B cell (primary cell): ENCODE results near the gene HIBADH. TPM values are rescaled to one million over a fixed set of nuclear protein-coding genes. Genes with fewer than 3 reads are reported as not detected.

ENCODE experiments used
- ATAC-seq: fragments of 200-7000 bp; cut with Tn5 transposase; one replicate; pipeline ENCODE4 v1.10.0; 2021; ENCODE audit warnings: low read depth, mild to moderate bottlenecking, moderate number of reproducible peaks, moderate library complexity
- CTCF ChIA-PET: fragments of 350-600 bp; sonication (Branson Sonifier 250); formaldehyde crosslinking; loops from one replicate; lab custom pipeline; 2021; ENCODE audit warnings: antibody characterized with exemption, inconsistent platforms; lab: Charles Lee
- POLR2A ChIA-PET: fragments of 350-600 bp; sonication (Branson Sonifier 250); formaldehyde crosslinking; loops from one replicate; lab custom pipeline; 2021; ENCODE audit warnings: antibody characterized with exemption; lab: Charles Lee
- DNase-seq: peaks from one replicate; pipeline ENCODE4 v3.0.0; 2013
- H2AFZ ChIP-seq: 2 replicates; pipeline ENCODE4 v1.6.1; 2012; ENCODE audit warnings: mild to moderate bottlenecking, low read depth, low read length; ENCODE audit not compliant: insufficient read depth, poor library complexity, severe bottlenecking
- H3K27ac ChIP-seq, 2 donors: 1 replicate in 1 of 2; 2 replicates in 1 of 2; pipeline ENCODE4 v1.5.1; 2012 to 2013; ENCODE audit warnings: low read length in 2 of 2, mild to moderate bottlenecking in 2 of 2, moderate library complexity in 1 of 2
- H3K27me3 ChIP-seq, 4 experiments: fragments of 200-600 bp in 1 of 4; sonication (generic) in 1 of 4; replicated peaks in 1 of 4; 1 replicate in 2 of 4; 2 replicates in 2 of 4; pipeline versions ENCODE4 v1.6.1 to v1.7.0; 2013 to 2016; ENCODE audit warnings: low read length in 3 of 4, mild to moderate bottlenecking in 2 of 4, mixed read lengths in 1 of 4, moderate library complexity in 1 of 4; ENCODE audit not compliant: insufficient read depth in 4 of 4, control insufficient read depth in 3 of 4; ENCODE audit errors: control extremely low read depth in 1 of 4
- H3K36me3 ChIP-seq, 2 experiments: replicated peaks in 1 of 2; 1 replicate in 1 of 2; 2 replicates in 1 of 2; pipeline versions ENCODE4 v1.6.1 to v1.7.1; 2013; ENCODE audit warnings: low read length in 1 of 2; ENCODE audit not compliant: insufficient read depth in 2 of 2, control insufficient read depth in 1 of 2; ENCODE audit errors: control extremely low read depth in 1 of 2, extremely low read depth in 1 of 2
- H3K4me1 ChIP-seq, 2 donors: fragments of 200-600 bp in 1 of 2; sonication (generic) in 1 of 2; 1 replicate in 1 of 2; 2 replicates in 1 of 2; pipeline versions ENCODE4 v1.5.1 to v1.6.1; 2013 to 2017; ENCODE audit warnings: low read length in 2 of 2; ENCODE audit not compliant: control insufficient read depth in 2 of 2, insufficient read depth in 2 of 2
- H3K4me2 ChIP-seq: replicated peaks from 2 replicates; pipeline ENCODE3; 2012; ENCODE audit warnings: mild to moderate bottlenecking, low read depth, low read length; ENCODE audit not compliant: poor library complexity, severe bottlenecking
- H3K4me3 ChIP-seq, 5 experiments: fragments of 200-600 bp in 1 of 5; sonication (generic) in 1 of 5; 1 replicate in 3 of 5; 2 replicates in 2 of 5; pipeline versions ENCODE4 v1.5.1 to v1.7.0; 2011 to 2016; ENCODE audit warnings: low read length in 4 of 5, mild to moderate bottlenecking in 4 of 5, low read depth in 2 of 5, control low read depth in 1 of 5, moderate library complexity in 1 of 5; ENCODE audit not compliant: insufficient read depth in 1 of 5; ENCODE audit errors: control extremely low read depth in 1 of 5, extremely low read depth in 1 of 5
- H3K79me2 ChIP-seq: fragments of 200-600 bp; sonication (generic); one replicate; pipeline ENCODE4 v1.6.0; 2016; ENCODE audit warnings: low read length; ENCODE audit not compliant: control insufficient read depth, insufficient read depth
- H3K9ac ChIP-seq: fragments of 200-600 bp; sonication (generic); 2 replicates; pipeline ENCODE4 v1.6.1; 2017; ENCODE audit warnings: mild to moderate bottlenecking, low read length, moderate library complexity
- H3K9me3 ChIP-seq, 3 donors: one replicate each; pipeline versions ENCODE4 v1.6.1 to v1.7.1; 2013; ENCODE audit warnings: low read length in 2 of 3; ENCODE audit not compliant: control insufficient read depth in 2 of 3, insufficient read depth in 1 of 3; ENCODE audit errors: control extremely low read depth in 1 of 3
- H4K20me1 ChIP-seq: 2 replicates; pipeline ENCODE4 v1.6.0; 2012; ENCODE audit warnings: mild to moderate bottlenecking, low read length; ENCODE audit not compliant: insufficient read depth, control insufficient read depth, poor library complexity, severe bottlenecking
- H3K27ac Mint-ChIP-seq: one replicate; pipeline ENCODE4 v1.8.0; 2021; ENCODE audit warnings: mixed read lengths
- H3K27me3 Mint-ChIP-seq: one replicate; pipeline ENCODE4 v1.8.0; 2021; ENCODE audit warnings: mixed read lengths
- H3K4me1 Mint-ChIP-seq: one replicate; pipeline ENCODE4 v1.8.0; 2021; ENCODE audit warnings: mixed read lengths
- H3K4me3 Mint-ChIP-seq: one replicate; pipeline ENCODE4 v1.8.0; 2021; ENCODE audit warnings: mixed read lengths
- H3K9me3 Mint-ChIP-seq: one replicate; pipeline ENCODE4 v1.8.0; 2022; ENCODE audit warnings: mixed read lengths; ENCODE audit not compliant: insufficient read depth
- CTCF ChIP-seq: fragments of 200-600 bp; IDR thresholded peaks from one replicate; pipeline ENCODE4 v1.8.0; 2022; ENCODE audit warnings: antibody characterized with exemption, mild to moderate bottlenecking
- EZH2 ChIP-seq: IDR thresholded peaks from 2 replicates; pipeline ENCODE4 v1.6.1; 2012; ENCODE audit warnings: borderline replicate concordance, low read depth, mild to moderate bottlenecking, moderate library complexity, low read length; ENCODE audit not compliant: insufficient read depth, poor library complexity, severe bottlenecking
- WGBS: methylation state at CpG from one replicate; pipeline ENCODE4 v1.1.5; 2013; ENCODE audit warnings: missing lambda C conversion rate; ENCODE audit not compliant: insufficient coverage; 5-methylcytosine and 5-hydroxymethylcytosine counted together
- intact Hi-C: fragments of 100-400 bp; cut with micrococcal nuclease; formaldehyde crosslinking; loops from one replicate; pipeline ENCODE4 v1.10.0; 2022
- polyA plus RNA-seq: library from polyadenylated mRNA; depleted of rRNA; stranded (reverse); fragments of >200 nt; gene quantifications from 2 replicates; pipeline ENCODE4 v1.2.3, GENCODE V29; 2012
- total RNA-seq, 2 donors: library from RNA; stranded (reverse); fragments of 120-200 nt in 1 of 2; gene quantifications; 1 replicate in 1 of 2; 2 replicates in 1 of 2; pipeline versions ENCODE4 v1.2.3 to v1.2.4, GENCODE V29; 2013 to 2022

HIBADH gene
- total and polyA plus RNA-seq, 2 donors (not counting 1 experiment from before 2014, with no cell fraction given) = 6.9 to 14.1 TPM

DNA sequence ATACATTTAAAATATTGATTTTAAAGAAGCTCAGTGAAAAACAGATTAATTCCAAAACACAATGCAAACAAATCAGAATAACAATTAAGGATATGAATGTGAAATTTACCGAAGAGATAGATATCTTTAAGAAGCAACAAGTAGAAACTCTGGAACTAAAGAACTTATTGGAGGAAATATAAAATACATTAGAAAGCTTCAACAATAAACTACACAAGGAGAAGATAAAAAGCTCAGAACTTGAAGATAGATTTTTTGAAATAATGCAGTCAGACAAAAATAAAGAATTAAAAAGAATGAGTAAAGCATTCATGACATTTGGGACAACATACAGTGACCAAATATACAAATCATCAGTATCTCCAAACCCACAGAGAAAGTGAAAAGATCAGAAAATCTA is 43.2 kb downstream of the HIBADH start:
- Mint-ChIP-seq H3K27me3 (no peaks in the 10 kb centered on the region), H3K4me1 (peaks cover 4% of the 10 kb centered on the region), H3K9me3 (peaks cover 17% of the 10 kb centered on the region), H3K4me3 (no peak overlapping the region), H3K27ac (no peak overlapping the region)
- H3K4me3 ChIP-seq = no peak overlapping the region
- CTCF ChIA-PET = no interaction called here
- TF ChIP-seq EZH2 (no peak), CTCF (no peak)
- no CpG with 5 or more reads among the region's 1 CpG for WGBS
- peaks cover 0 to 39% (median 33%) of the 10 kb centered on the region in 3 donors for H3K9me3 ChIP-seq
- no peak for DNase-seq
- H2AFZ ChIP-seq = no peak overlapping the region
- H3K79me2 ChIP-seq = no peaks in the 10 kb centered on the region
- H3K36me3 ChIP-seq = peaks cover 0 to 4% of the 10 kb centered on the region in 2 experiments
- intact Hi-C loops = no loop called here
- no peak overlapping the region for H3K4me2 ChIP-seq
- POLR2A ChIA-PET = no interaction called here
- no peak overlapping the region for H3K27ac ChIP-seq
- no peaks in the 10 kb centered on the region for H3K4me1 ChIP-seq
- no peaks in the 10 kb centered on the region for H3K27me3 ChIP-seq
- no peak for ATAC-seq
- H4K20me1 ChIP-seq = no peaks in the 10 kb centered on the region
- H3K9ac ChIP-seq = no peak overlapping the region

- ChIA-PET CTCF (interaction anchor here (1.2 kb wide), 1 partner anchor 30 kb away, joined by 3 read pairs; no protein-coding TSS in a partner anchor), POLR2A (no interaction called here)
- Histone ChIP-seq H3K9ac (no peak overlapping the region), H3K4me1 (no peaks in the 10 kb centered on the region), H3K27me3 (no peaks in the 10 kb centered on the region), H3K79me2 (no peaks in the 10 kb centered on the region), H3K4me2 (no peak overlapping the region), H2AFZ (no peak overlapping the region), H3K9me3 (peaks cover 0 to 39% (median 33%) of the 10 kb centered on the region in 3 donors), H4K20me1 (no peaks in the 10 kb centered on the region), H3K4me3 (no peak overlapping the region), H3K36me3 (peaks cover 0 to 4% of the 10 kb centered on the region in 2 experiments), H3K27ac (no peak overlapping the region)
- Mint-ChIP-seq H3K9me3 (peaks cover 16% of the 10 kb centered on the region), H3K27me3 (no peaks in the 10 kb centered on the region), H3K4me3 (no peak overlapping the region), H3K27ac (no peak overlapping the region), H3K4me1 (peaks cover 4% of the 10 kb centered on the region)
- DNase-seq (no peak), ATAC-seq (no peak)
- TF ChIP-seq EZH2 = no peak
- no peak for TF ChIP-seq CTCF
- intact Hi-C loops = no loop called here
- WGBS = 45% methylated on average over 9 of the region's 9 CpGs
Measured at GRCh38 chr7:27617651-27618381, 44.9 kb downstream of the HIBADH start.
